ENCODE data around the gene SLC12A7.

DNA sequence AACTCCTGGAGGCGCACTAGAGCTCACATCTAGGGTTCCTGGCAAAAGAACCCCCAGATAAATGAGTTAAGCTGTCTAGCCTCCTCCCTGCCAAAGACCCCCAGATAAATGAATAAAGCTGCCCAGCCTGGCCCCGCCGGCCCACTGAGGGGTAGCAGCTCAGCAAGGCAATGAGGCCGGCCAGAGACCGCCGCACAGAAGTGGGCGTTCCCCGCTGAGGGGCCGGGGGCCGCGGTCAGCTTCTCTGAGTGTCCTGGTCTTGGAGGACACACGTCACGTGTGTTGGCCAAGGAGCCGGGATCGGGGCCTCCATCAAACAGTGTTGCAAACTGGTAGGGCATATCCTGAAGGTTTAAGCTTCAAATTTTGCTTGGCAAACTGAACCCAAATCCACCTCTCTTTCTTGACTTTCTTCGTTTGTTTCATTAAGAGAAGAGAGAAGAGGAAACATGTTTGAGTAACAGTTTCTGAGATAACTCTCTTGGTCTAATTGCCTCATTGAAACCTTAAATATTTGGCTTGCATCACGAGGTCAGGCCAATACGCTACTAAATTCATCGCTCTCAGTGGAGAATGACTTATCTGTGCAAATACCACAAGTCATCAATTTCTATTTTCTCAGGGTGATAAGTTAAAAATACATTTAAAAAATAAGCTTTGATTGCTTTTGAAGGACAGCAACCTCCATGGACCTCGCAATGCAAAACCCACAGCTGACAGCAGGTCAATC lies 11.7 kb upstream of the SLC12A7 start:
- TF ChIP-seq, protein P1, sequence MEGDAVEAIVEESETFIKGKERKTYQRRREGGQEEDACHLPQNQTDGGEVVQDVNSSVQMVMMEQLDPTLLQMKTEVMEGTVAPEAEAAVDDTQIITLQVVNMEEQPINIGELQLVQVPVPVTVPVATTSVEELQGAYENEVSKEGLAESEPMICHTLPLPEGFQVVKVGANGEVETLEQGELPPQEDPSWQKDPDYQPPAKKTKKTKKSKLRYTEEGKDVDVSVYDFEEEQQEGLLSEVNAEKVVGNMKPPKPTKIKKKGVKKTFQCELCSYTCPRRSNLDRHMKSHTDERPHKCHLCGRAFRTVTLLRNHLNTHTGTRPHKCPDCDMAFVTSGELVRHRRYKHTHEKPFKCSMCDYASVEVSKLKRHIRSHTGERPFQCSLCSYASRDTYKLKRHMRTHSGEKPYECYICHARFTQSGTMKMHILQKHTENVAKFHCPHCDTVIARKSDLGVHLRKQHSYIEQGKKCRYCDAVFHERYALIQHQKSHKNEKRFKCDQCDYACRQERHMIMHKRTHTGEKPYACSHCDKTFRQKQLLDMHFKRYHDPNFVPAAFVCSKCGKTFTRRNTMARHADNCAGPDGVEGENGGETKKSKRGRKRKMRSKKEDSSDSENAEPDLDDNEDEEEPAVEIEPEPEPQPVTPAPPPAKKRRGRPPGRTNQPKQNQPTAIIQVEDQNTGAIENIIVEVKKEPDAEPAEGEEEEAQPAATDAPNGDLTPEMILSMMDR (conservative IDR thresholded peaks at IDR 0.05), result no peak
- TF ChIP-seq ZFX (IDR thresholded peaks at IDR 0.05), result no peak
